ENCODE measurements around the gene ACSM3.
"Not testable (repeated sequence)": the region's sequence is repeated elsewhere in the genome, so short reads cannot be mapped to it uniquely, and the experiment has no call there.

Gene ACSM3

DNA sequence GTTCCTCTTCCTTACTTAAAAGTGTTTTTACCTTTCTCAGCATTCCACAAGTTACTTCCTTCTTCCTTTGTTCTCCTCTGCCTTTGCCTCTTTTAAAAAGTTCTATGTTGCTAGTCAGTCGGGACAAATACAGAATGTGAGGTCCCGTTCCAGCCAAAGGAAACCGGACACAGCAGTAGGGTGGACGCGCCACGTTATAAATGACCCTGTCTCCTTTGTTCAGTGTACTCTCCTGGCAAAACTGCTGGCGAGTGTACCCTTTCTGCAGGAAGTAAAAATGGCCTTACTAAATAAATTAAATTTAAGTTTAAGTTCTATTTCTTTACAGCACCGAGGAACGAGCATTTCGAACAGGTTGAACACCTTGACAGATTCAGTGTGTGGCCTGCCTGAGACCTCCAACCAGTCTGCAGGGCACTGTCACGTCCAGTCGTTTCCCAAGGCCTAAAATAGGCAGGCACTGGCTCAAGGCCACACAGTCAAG is 41.9 kb downstream of the ACSM3 start:
- DNase-seq (ENCODE audit: low read depth in 1 of 2, low spot score in 1 of 2): not testable (repeated sequence)

DNA sequence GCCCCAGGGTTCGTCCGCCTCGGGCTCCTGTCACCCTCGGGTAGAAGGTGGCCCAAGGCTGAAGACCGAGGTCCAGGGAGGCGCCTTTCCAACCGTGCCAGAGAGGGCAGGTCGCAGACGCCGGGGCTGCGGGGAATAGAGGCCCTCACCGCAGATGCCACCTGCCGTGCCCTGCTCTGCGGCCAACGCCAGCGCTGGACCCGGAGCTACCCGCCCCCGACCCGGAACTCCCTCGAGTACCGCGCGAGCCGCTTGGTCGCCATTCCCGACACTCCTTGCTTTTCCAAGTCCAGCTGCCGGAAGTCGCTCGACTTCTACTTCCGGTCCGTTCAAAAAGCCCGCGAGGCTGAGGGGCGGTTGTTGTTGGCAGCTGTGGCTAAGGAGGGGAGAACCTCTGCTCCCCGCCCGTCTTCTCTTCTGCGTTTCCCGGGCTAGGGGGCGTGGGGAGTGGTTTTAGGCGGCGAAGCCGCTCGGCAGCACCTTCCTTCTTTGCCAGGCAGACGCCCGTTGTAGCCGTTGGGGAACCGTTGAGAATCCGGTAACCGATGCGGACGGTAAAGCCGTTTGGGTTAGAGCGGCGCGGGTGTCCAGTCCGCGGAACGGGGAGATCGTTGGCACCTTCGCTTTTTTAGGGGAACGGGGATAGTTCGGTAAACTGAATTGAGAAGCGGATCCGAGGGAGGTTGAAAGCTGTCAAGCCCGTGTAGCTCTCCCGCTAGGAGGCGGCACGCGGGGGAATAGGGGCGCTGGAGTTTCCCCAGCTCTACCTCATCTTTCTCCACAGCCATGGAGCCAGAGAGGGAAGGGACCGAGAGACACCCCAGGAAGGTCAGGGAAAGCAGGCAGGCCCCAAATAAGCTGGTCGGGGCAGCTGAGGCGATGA is 42.6 kb downstream of the ACSM3 start, which contains the start of the genes ERI2 and REXO5:
ERI2 (minus strand) TSS at position 305 of the 883 bp plus-strand sequence; CDS start at position 263, 42 bp downstream.
REXO5 (plus strand) TSS at position 360 of the 883 bp plus-strand sequence; CDS start at position 787, 427 bp downstream.
- peak; percentile 36 to 55 for DNase-seq (ENCODE audit: low read depth in 1 of 2, low spot score in 1 of 2)

DNA sequence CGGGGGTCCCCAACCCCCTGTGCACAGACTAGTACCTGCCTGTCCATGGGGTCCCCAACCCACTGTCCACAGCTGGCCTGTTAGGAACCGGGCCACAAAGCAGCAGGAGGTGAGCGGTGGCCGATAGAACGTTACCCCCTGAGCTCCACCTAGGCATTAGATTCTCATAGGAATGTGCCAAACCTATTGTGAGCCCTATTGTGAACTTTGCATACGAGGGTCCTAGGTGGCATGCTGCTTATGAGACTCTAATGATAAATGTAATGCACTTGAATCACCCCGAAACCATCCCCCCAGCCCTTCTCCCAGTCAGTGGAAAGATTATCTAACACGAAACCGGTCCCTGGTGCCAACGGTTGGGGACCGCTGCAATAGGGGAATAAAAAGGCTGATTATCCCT is 44.0 kb downstream of the ACSM3 start:
- DNase-seq (ENCODE audit: low read depth in 1 of 2, low spot score in 1 of 2): no peak

DNA sequence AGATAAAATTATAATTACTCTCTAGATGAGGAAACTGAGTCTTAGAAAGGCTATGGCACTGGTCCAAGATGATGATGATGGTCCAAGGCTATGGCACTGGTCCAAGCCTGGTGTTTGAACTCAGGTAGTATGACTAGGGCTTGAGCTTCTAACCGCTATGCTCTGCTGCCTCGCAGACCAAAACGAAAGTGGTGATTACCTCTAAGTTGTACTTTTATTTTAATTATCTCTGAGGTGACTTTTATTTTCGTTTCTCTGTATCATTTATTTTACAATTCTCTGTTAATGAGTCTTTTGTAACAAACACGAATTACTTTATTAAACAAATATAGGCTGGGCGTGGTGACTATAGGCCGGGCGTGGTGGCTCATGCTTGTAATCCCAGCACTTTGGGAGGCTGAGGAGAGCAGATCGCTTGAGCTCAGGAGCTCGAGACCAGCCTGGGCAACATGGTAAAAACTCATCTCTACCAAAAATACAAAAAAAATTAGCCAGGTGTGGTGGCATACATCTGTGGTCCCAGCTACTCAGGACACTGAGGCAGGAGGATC is 48.1 kb downstream of the ACSM3 start:
- DNase-seq (ENCODE audit: low read depth in 1 of 2, low spot score in 1 of 2): no peak

DNA sequence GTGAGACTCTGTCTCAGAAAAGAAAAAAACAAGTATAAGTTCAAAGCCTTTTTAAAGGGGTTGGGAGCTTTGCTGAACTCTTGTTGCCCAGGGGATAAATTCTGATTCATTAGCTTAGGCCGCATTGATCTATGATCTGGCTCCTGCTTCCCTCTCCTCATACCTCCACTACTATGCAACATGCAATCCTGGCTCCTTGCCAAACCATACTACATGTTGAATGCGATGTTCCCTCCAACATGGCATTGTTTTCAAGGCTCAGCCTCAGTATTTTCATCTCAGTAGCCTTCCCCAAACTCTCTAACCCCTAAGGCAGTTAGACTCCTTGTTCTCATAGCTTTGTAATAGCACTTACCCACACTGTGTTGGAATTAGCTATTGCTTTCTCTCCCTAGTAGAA is 48.7 kb downstream of the ACSM3 start:
- DNase-seq (ENCODE audit: low read depth in 1 of 2, low spot score in 1 of 2): no peak

DNA sequence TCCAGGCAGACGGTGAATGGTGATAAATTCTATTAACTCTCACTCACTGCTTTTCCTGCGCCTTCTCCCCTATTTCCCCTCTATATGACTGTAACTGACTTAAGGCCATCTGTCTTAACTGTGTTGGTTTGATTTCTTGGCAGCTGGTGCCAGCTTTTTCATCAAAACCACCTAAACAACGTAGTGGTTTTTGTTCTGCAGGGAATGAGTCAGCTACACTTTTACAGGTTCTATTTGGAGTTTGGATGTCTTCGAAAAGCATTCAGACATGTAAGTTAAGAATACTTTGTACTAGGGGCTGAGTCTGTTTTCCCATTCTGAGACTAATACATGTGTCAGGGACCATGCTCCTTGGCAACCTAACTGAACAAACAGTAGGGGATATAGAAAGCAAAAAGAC is 51.0 kb downstream of the ACSM3 start:
- no peak for DNase-seq (ENCODE audit: low read depth in 1 of 2, low spot score in 1 of 2)

DNA sequence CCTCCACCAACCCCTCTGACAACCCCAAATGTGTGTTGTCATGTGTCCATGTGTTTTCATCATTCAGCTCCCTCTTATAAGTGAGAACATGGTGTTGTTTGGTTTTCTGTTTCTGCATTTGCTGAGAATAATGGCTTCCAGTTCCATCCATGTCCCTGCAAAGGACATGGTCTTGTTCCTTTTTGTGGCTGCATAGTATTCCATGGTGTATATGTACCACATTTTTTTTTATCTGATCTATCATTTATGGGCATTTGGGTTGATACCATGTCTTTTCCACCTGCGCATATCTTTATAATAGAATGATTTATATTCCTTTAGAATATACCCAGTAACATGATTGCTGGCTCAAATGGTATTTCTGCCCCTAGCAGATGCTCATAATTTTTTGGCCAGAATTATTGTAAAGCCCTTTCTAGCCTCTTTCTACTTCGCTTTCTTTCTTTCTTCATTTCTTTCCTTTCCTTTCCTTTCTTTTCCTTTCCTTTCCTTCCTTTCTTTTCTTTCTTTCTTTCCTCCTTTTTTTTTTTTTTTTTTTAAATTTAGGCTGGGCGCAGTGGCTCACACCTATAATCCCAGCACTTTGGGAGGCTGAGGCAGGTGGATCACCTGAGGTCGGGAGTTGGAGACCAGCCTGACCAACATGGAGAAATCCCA is 55.2 kb downstream of the ACSM3 start:
- no peak for DNase-seq (ENCODE audit: low read depth in 1 of 2, low spot score in 1 of 2)

DNA sequence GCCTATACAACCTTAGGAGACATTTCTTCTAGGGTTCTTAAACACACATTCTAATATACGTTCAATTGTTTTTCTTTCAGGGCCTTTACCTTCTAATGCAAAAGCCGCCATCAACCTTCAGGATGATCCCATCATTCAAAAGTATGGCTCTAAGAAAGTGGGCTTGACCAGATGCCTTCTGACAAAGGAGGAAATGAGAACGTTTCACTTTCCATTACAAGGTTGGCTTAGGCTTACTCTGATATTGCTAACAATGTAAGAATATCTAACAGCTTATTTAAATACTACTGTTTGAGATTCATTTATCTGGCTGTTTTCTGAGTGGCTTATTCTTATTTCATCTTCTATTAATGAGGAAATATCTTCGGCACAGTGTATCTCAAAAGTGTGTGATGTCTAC is 57.9 kb downstream of the ACSM3 start:
- DNase-seq (ENCODE audit: low read depth in 1 of 2, low spot score in 1 of 2): no peak

DNA sequence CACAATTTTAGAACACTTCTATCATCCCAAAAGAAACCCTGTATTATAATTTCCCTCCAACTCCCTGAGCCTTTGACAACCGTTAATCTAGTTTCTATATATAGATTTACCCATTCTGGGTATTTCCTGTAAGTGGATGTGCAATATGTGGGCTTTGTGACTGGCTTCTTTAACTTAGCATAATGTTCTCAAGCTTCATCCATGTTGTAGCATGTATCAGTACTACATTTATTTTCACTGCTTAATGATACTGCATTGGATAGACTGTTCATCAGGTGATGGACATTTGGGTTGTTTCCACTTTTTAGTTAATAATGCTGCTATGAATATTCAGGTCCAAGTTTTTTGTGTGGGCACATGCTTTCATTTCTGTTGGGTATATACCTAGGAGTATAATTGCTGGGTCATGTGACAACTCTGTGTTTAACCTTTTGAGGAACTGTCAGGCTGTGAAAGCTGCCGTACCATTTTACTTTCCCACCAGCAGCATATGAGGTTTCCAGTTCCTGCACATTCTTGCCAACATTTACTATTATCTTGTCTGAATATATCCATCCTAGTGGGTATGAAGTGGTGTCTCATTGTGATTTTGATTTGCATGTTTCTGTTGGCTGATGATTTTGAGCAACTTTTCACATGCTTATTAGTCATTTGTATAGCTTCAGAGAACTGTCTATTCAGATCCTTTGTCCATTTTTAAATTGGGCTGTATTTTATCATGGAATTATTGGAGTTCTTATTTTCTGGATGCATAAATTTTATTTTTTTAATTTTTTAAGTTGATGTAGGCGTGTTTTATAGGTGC is 58.9 kb downstream of the ACSM3 start:
- DNase-seq (ENCODE audit: low read depth in 1 of 2, low spot score in 1 of 2): no peak

DNA sequence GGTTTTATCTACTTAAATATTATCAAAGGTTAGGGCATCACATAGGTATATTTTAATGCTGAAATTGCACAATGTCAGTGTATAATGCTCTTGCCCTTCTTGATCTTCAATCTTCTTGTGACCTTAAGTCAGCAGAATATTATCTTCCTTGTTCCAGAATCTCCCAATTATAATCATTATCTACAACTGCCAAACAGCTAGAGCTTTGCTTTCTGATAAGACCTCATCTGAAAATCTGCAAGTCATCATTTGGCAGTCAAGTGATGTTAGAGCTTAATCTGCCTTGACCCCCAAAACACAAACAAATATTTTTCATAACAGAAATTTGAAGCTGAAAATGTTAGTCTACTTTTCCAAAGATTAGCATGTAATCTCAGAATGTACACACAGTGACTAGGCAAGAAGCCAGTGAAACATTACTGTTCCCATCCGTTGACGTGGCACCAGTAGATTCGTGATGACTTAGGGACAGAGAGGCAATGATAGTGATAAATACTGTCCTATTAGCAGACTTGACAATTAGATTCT is 62.3 kb downstream of the ACSM3 start:
- DNase-seq (ENCODE audit: low read depth in 1 of 2, low spot score in 1 of 2): no peak

DNA sequence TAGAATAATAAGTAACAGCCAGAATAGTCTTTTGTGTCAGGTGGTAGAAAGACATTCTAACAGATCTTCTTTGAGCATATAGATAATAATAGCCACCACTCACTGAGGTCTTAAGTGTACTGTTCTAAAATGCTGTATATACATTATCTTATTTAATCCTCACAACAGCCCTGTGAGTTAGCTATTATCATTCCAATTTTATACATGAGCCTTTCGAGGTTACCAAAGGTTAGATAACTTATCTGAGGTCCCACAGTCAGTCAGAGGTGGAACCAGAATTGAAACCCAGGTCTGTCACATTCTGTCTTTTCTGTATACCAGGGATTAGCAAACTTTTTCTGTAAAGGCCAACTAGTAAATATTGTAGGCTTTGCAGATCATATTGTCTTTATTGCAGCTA is 65.7 kb downstream of the ACSM3 start:
- no peak for DNase-seq (ENCODE audit: low read depth in 1 of 2, low spot score in 1 of 2)

DNA sequence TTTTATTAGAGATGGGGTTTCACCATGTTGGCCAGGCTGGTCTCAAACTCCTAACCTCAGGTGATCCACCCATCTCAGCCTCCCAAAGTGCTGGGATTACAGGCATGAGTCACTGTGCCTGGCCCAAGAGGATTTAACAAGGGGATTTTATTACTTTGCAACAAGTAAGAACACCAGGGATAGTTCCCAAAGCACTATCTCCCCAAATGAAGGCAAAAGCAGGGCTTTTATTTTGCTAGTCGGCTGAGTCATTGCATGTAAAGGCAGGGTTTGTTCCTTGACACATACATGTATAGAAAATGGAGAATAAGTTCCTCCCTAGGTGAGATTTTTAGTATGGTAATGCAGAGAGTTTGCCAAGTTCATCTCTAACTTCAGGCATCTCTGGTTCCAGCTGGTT is 66.6 kb downstream of the ACSM3 start:
- DNase-seq (ENCODE audit: low read depth in 1 of 2, low spot score in 1 of 2): no peak

DNA sequence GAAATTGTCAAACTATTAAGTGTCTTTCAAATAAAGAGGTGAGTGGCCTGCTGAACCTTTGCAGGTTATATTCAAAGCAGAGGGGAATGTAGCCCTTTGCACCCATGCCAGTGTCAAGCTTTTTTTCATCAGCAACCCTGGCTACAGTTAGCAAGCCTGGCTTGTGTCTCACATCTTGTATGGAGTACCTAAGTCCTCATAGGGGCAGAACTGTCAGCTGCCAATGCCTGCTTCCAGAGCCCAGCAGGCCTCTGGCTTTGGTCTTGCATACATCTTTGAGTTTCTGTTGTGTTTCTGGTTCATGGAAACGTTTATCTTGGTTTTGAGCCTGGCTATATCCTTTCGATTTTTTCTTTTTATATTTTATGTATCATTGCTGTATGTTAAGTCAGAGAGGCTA is 69.3 kb downstream of the ACSM3 start:
- DNase-seq (ENCODE audit: low read depth in 1 of 2, low spot score in 1 of 2): no peak

DNA sequence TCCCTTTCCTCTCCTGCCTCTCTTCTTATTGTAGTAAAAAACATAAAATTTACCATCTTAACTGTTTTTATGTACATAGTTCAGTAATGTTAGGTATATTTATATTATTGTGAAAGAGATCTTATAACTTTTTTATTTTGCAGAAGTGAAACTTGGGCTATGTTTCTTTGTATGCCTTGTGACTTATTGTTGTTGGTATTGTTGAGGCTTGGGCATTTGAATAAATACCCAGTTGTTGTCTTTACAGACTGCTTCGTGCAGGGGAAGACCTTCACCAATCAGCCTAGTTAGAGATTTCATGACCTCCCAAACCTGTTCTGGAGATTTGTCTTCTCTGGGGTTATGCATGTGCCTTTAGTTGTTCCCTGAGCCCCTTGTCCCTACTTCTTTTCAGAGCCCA is 74.4 kb downstream of the ACSM3 start:
- DNase-seq (ENCODE audit: low read depth in 1 of 2, low spot score in 1 of 2): no peak

DNA sequence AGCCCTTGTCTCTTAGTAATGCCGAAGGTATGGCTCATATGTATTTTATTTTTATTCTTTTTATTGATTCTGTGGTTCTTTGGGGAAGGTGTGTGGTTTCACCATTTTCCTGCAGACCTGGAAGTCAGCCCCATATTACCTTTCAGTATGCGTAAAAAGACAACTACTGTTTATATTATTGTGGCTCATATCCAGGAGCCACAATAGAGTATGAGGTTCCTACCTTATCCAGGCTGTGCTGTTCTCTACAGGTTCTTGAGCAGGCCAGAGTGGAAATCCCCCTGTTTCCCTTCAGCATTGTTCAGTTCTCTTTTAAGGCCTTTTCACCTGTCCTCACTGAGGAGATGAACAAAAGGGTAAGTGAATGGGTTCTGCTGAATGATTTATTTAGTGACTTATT is 75.7 kb downstream of the ACSM3 start:
- DNase-seq (ENCODE audit: low read depth in 1 of 2, low spot score in 1 of 2): no peak

DNA sequence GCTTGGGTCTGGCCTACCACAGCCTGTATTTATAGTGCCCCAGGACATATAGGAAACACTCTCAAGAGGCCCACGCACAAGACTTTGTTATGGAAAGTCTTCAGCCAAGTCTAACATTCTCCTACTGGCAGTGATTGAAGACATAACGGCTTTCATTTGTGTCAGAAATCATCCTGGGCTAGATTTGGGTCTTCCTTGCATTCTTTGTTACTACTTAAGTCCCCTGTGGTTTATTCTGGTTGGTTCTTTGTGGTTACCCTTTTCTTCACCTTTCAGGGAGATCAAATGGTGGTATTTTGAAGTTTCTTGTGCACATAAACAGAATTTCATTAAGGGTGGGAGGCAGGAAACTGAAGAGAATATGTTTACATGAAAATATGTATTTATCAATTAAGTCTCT is 80.2 kb downstream of the ACSM3 start:
- no peak for DNase-seq (ENCODE audit: low read depth in 1 of 2, low spot score in 1 of 2)

DNA sequence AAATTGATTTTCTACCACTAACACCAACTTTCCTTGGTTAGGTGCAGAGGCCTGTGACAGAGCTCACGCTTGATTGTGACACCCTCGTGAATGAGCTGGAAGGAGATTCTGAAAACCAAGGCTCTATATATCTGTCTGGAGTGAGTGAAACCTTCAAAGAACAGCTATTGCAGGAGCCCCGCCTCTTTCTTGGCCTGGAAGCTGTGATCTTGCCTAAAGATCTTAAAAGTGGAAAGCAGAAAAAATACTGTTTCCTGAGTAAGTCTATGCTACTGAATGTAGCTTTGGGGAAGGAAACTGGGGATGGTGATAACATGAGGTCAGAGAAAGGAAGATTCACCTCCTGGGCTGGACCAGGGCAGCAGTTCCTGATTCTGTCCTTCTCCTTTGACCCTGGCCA is 80.8 kb downstream of the ACSM3 start:
- no peak for DNase-seq (ENCODE audit: low read depth in 1 of 2, low spot score in 1 of 2)

DNA sequence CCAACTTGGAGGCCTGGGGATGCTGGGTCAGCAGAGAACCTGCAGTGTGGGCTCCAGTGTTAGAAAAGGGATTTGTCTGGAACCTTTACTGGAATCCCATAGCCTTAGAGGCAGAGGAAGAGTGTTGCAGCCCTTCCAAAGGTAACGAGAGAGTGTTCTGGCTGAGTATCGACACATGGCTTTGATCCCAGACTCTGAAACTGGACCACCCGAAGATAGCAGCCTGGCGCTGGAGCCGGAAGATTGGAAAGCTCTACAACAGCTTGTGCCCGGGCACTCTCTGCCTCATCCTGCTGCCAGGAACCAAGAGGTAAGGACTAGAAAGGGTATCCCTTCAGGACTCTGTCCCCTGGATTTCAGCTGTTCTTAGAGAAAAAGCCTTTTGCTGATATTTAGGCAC is 82.2 kb downstream of the ACSM3 start:
- DNase-seq (ENCODE audit: low read depth in 1 of 2, low spot score in 1 of 2): no peak

DNA sequence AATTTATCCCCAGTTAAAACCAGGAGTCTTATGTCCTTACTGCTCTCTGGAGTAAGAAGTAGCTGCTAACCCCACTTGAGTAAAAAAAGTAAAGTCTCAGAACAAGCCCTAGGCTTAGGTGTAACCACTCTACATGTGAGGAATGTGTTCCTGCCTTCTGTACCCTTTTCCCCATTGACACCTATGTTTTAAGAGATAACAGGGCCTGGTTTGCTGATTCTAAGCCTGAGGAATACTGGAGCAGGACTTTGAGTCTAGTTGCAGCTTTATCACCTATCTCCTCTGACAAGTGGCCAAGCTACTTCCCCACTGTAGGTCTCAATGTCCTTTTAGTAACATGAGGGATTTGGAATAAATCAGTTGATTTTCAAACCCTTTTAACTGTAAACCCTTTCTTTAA is 82.7 kb downstream of the ACSM3 start:
- DNase-seq (ENCODE audit: low read depth in 1 of 2, low spot score in 1 of 2): no peak

Measured in stimulated activated CD4-positive, alpha-beta T cell treated with anti-CD3 and anti-CD28 coated beads, Interleukin-15, amount 100 ng/mL, for 1 hour (primary cell).